HepG2 (cell line): ENCODE measurements around the gene USP7. TPM values are rescaled to one million over a fixed set of nuclear protein-coding genes. Genes with fewer than 3 reads are reported as not detected.

Source experiments
- ATAC-seq: fragments of 200-7000 bp; cut with Tn5 transposase; 3 replicates; pipeline ENCODE4 v1.9.1; 2020; ENCODE audit warnings: mild to moderate bottlenecking, moderate library complexity
- BruUV-seq: library from RNA; stranded (reverse); fragments of 400-500 nt; replicated peaks from 2 replicates; lab custom pipeline; 2021; lab: Mats Ljungman, UMichigan
- CTCF ChIA-PET: fragments of 300-600 bp; formaldehyde crosslinking; extraction: SDS; loops from one replicate; lab custom pipeline; 2021; ENCODE audit warnings: low total read pairs, inconsistent platforms, low intra/inter-chr PET ratio; lab: Yijun Ruan, JAX
- POLR2A ChIA-PET: fragments of 350-600 bp; sonication (Branson Sonifier 250); formaldehyde crosslinking; loops from one replicate; lab custom pipeline; 2020; ENCODE audit warnings: antibody characterized with exemption, inconsistent platforms; lab: Yijun Ruan, JAX
- DNase-seq: peaks from one replicate; pipeline ENCODE4 v3.0.0-alpha.2; 2015; ENCODE audit warnings: low spot score
- FAIRE-seq: peaks from 3 replicates; lab custom pipeline; 2011; peaks lifted over from hg19 to GRCh38; lab: Jason Lieb, UNC
- H2AFZ ChIP-seq: one replicate; pipeline ENCODE4 v1.6.1; 2011; ENCODE audit warnings: low read length, inconsistent platforms
- H3K27ac ChIP-seq: fragments of 300-600 bp; 3 replicates; pipeline ENCODE4 v1.8.0; 2011; ENCODE audit warnings: mixed run types, mild to moderate bottlenecking, mixed read lengths, low read length, inconsistent platforms; ENCODE audit not compliant: insufficient read depth; ENCODE audit errors: extremely low read length
- H3K27me3 ChIP-seq, 2 experiments: fragments of 200-600 bp in 1 of 2; 2 replicates in 1 of 2; 3 replicates in 1 of 2; pipeline versions ENCODE4 v1.6.0 to v1.8.0; 2011; ENCODE audit warnings: low read length in 2 of 2, mild to moderate bottlenecking in 2 of 2, moderate library complexity in 2 of 2, inconsistent platforms in 1 of 2; ENCODE audit not compliant: insufficient read depth in 2 of 2, control insufficient read depth in 1 of 2
- H3K36me3 ChIP-seq, 2 experiments: fragments of 200-600 bp in 1 of 2; replicated peaks in 1 of 2; 2 replicates in 1 of 2; 3 replicates in 1 of 2; pipeline versions ENCODE4 v1.5.1 to v1.8.0; 2011; ENCODE audit warnings: low read length in 2 of 2, inconsistent platforms in 1 of 2; ENCODE audit not compliant: insufficient read depth in 2 of 2, control insufficient read depth in 1 of 2
- H3K4me1 ChIP-seq: 2 replicates; pipeline ENCODE4 v1.5.1; 2012; ENCODE audit warnings: low read length, inconsistent platforms; ENCODE audit not compliant: insufficient read depth
- H3K4me2 ChIP-seq: 2 replicates; pipeline ENCODE4 v1.6.0; 2011; ENCODE audit warnings: low read depth, low read length, inconsistent platforms
- H3K4me3 ChIP-seq, 3 experiments: fragments of 200-600 bp in 1 of 3; sonication (generic), shearing (Covaris generic) in 1 of 3; replicated peaks in 1 of 3; 2 replicates each; pipeline ENCODE4 v1.5.1; 2011 to 2016; ENCODE audit warnings: low read length in 3 of 3, inconsistent platforms in 2 of 3, low read depth in 2 of 3, mild to moderate bottlenecking in 2 of 3, control low read depth in 1 of 3, mixed read lengths in 1 of 3; ENCODE audit not compliant: insufficient read depth in 1 of 3
- H3K79me2 ChIP-seq: one replicate; pipeline ENCODE4 v1.6.1; 2011; ENCODE audit warnings: low read length, inconsistent platforms; ENCODE audit not compliant: insufficient read depth
- H3K9ac ChIP-seq: 2 replicates; pipeline ENCODE4 v1.6.0; 2011; ENCODE audit warnings: mild to moderate bottlenecking, low read depth, low read length, inconsistent platforms; ENCODE audit not compliant: insufficient read depth
- H3K9me3 ChIP-seq: 2 replicates; pipeline ENCODE4 v1.5.1; 2012; ENCODE audit warnings: mild to moderate bottlenecking, low read length
- H4K20me1 ChIP-seq: 2 replicates; pipeline ENCODE4 v1.6.0; 2011; ENCODE audit warnings: inconsistent platforms, mild to moderate bottlenecking, low read length, moderate library complexity; ENCODE audit not compliant: insufficient read depth
- ARID2 ChIP-seq: sonication (generic); formaldehyde crosslinking; IDR thresholded peaks from 2 replicates; pipeline ENCODE4 v1.8.1; 2022; ENCODE audit warnings: mild to moderate bottlenecking, missing genetic modification reagents, borderline replicate concordance
- DR1 ChIP-seq: sonication (generic); formaldehyde crosslinking; IDR thresholded peaks from 2 replicates; pipeline ENCODE4 v1.8.0; 2021; ENCODE audit warnings: mild to moderate bottlenecking, missing genetic modification reagents, inconsistent platforms
- ERF ChIP-seq: IDR thresholded peaks from 2 replicates; pipeline ENCODE4 v1.6.1; 2018; ENCODE audit warnings: missing biosample characterization, missing genetic modification reagents
- GABPA ChIP-seq, 2 experiments: IDR thresholded peaks; 2 replicates each; pipeline ENCODE4 v1.6.1; 2011 to 2016; ENCODE audit warnings: low read depth in 2 of 2, low read length in 1 of 2, missing biosample characterization in 1 of 2, missing genetic modification characterization in 1 of 2
- HDAC2 ChIP-seq: sonication (generic); formaldehyde crosslinking; IDR thresholded peaks from 2 replicates; pipeline ENCODE4 v1.4.0; 2020; ENCODE audit warnings: missing genetic modification reagents
- IRF2 ChIP-seq: IDR thresholded peaks from 2 replicates; pipeline ENCODE4 v1.6.1; 2018; ENCODE audit warnings: missing genetic modification reagents, missing compliant biosample characterization
- KMT2B ChIP-seq: IDR thresholded peaks from 2 replicates; pipeline ENCODE4 v1.6.1; 2016; ENCODE audit warnings: missing genetic modification reagents, missing compliant biosample characterization
- MAFF ChIP-seq: IDR thresholded peaks from 2 replicates; pipeline ENCODE4 v1.6.1; 2011; ENCODE audit warnings: low read depth, low read length, improper control_type of control experiment
- PLRG1 ChIP-seq: fragments of 450-650 bp; conservative IDR thresholded peaks from 2 replicates; pipeline ENCODE4 v1.6.1; 2016
- RFXANK ChIP-seq: IDR thresholded peaks from 2 replicates; pipeline ENCODE4 v1.6.1; 2016
- SAP130 ChIP-seq: IDR thresholded peaks from 2 replicates; pipeline ENCODE4 v1.6.1; 2016; ENCODE audit warnings: low read depth
- WGBS: methylation state at CpG from one replicate; pipeline ENCODE4 v1.1.6; 2017; ENCODE audit warnings: low lambda C conversion rate; 5-methylcytosine and 5-hydroxymethylcytosine counted together
- in situ Hi-C: cut with HindIII; loops from 2 replicates; pipeline ENCODE4 v1.10.0; 2017; ENCODE audit warnings: low pct_unique_long_range_greater_than_20kb; ENCODE audit not compliant: extremely low pct_ligation_motif_present
- intact Hi-C: fragments of 100-400 bp; cut with micrococcal nuclease; formaldehyde crosslinking; loops from one replicate; pipeline ENCODE4 v1.10.0; 2022; ENCODE audit not compliant: unreplicated experiment
- polyA plus RNA-seq, 8 experiments: library from polyadenylated mRNA; depleted of rRNA in 3 of 8; stranded (reverse) in 7 of 8; unstranded in 1 of 8; fragments of >200 nt; fragmentation: Illumina TruSeq in 4 of 8; extraction: Trizol in 4 of 8; gene quantifications; 2 replicates each; pipeline versions ENCODE4 v1.2.1 to v1.2.3, GENCODE V29; 2011 to 2016; ENCODE audit warnings: low read depth in 4 of 8, missing spikeins in 1 of 8, mixed read lengths in 1 of 8; ENCODE audit not compliant: insufficient read depth in 1 of 8
- total RNA-seq, 5 experiments: library from RNA; depleted of rRNA; stranded (reverse); fragments of >200 nt; fragmentation: Illumina TruSeq; extraction: Trizol; gene quantifications; 2 replicates each; pipeline ENCODE4 v1.2.3, GENCODE V29; 2016; ENCODE audit warnings: low read depth in 1 of 5
- TF ChIP-seq, protein P1 (sequence below): sonication (generic); formaldehyde crosslinking; IDR thresholded peaks from 2 replicates; pipeline ENCODE4 v1.5.1; 2020; ENCODE audit warnings: mild to moderate bottlenecking, moderate library complexity, missing genetic modification reagents
- TF ChIP-seq, protein P2 (sequence below): sonication (generic); formaldehyde crosslinking; IDR thresholded peaks from 2 replicates; pipeline ENCODE4 v1.8.1; 2022; ENCODE audit warnings: mild to moderate bottlenecking, missing genetic modification reagents
- TF ChIP-seq, protein P3 (sequence below): IDR thresholded peaks from 2 replicates; pipeline ENCODE4 v1.6.1; 2016; ENCODE audit warnings: mild to moderate bottlenecking, missing biosample characterization, missing genetic modification reagents
- TF ChIP-seq, protein P4 (sequence below): sonication (generic); formaldehyde crosslinking; IDR thresholded peaks from 2 replicates; pipeline ENCODE4 v1.5.0; 2020; ENCODE audit warnings: mild to moderate bottlenecking, missing genetic modification reagents
- TF ChIP-seq, protein P5 (sequence below): sonication (generic); formaldehyde crosslinking; conservative IDR thresholded peaks from 2 replicates; pipeline ENCODE4 v1.8.1; 2023; ENCODE audit warnings: missing genetic modification reagents

USP7 gene
- total and polyA plus RNA-seq, 2 of the 13 experiments (the other 11 are each of a cell fraction or from before 2014, with no cell fraction given), result 52.5 to 173 TPM

DNA sequence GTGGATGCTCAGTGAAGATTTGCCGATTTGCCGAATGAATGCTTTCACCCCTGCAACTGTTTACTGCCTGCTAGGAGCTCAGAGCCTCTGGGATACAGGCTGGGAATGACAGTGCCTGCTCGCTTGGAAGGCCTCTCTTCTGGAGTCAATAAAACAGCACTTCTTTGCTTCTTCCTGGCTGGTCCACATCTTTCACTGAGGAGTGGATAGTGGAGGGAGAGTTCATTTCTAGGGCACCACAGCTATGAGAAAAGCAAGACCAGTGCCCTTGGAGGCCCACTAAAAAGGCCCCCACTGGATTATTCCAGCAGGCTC, 3.1 kb upstream of the USP7 start (continued):
- TF ChIP-seq, protein P1, sequence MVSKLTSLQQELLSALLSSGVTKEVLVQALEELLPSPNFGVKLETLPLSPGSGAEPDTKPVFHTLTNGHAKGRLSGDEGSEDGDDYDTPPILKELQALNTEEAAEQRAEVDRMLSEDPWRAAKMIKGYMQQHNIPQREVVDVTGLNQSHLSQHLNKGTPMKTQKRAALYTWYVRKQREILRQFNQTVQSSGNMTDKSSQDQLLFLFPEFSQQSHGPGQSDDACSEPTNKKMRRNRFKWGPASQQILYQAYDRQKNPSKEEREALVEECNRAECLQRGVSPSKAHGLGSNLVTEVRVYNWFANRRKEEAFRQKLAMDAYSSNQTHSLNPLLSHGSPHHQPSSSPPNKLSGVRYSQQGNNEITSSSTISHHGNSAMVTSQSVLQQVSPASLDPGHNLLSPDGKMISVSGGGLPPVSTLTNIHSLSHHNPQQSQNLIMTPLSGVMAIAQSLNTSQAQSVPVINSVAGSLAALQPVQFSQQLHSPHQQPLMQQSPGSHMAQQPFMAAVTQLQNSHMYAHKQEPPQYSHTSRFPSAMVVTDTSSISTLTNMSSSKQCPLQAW (CRISPR knock-in tag), result 0 out of 2 replicates have a peak, but pooled peaks have one; percentile 17
- TF ChIP-seq RFXANK (CRISPR knock-in tag) (no peak), IRF2 (CRISPR knock-in tag) (0 out of 2 replicates have a peak, but pooled peaks have one; percentile 16), SAP130 (CRISPR knock-in tag) (0 out of 2 replicates have a peak, but pooled peaks have one; percentile 36)
- TF ChIP-seq, protein P2, sequence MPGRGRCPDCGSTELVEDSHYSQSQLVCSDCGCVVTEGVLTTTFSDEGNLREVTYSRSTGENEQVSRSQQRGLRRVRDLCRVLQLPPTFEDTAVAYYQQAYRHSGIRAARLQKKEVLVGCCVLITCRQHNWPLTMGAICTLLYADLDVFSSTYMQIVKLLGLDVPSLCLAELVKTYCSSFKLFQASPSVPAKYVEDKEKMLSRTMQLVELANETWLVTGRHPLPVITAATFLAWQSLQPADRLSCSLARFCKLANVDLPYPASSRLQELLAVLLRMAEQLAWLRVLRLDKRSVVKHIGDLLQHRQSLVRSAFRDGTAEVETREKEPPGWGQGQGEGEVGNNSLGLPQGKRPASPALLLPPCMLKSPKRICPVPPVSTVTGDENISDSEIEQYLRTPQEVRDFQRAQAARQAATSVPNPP, result 0 out of 2 replicates have a peak, but pooled peaks have one; percentile 53
- TF ChIP-seq, all 625 proteins: peak for 30

DNA sequence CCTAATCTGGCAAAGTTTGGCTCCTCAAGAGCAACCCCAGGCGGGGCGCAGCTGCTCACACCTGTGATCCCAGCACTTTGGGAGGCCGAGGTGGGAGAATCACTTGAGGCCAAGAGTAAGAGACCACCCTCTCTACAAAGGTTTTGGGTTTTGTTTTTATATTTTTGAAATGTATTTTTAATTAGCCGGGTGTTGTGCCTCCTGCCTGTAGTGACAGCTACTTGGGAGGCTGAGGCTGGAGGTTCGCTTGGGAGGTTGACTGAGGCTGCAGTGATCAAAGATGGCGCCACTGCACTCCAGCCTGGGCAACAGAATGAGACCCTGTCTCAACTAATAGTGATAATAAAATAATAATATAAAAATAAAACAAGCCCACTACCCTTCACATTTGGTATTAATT, 756 bp upstream of the USP7 start:
- no peak for DNase-seq
- no peak for FAIRE-seq
- no peak for ATAC-seq
- Histone ChIP-seq H3K27me3 (no peaks in the 10 kb centered on the region; a peak in 2 of 5 replicates), H3K36me3 (no peaks in the 10 kb centered on the region), H3K79me2 (peaks cover 37% of the 10 kb centered on the region), H4K20me1 (peaks cover 33% of the 10 kb centered on the region), H3K9ac (peak overlapping the region; percentile 78), H3K4me3 (peak overlapping the region; percentile 71 to 89 (median 74)), H3K4me2 (peak overlapping the region; percentile 78), H3K4me1 (peaks cover 50% of the 10 kb centered on the region), H3K9me3 (no peaks in the 10 kb centered on the region), H3K27ac (peak overlapping the region; percentile 60), H2AFZ (no peak overlapping the region)
- ChIA-PET POLR2A (interaction anchor here (1.0 to 1.9 kb wide), 11 partner anchors 13 to 166 kb away, joined by 3 to 19 read pairs (median 5); partner anchors contain the start of gene HAPSTR1), CTCF (no interaction called here)
- TSS peak; percentile 77 for BruUV-seq
- in situ Hi-C loops, result no loop called here
- 45% methylated on average over 6 of the region's 6 CpGs for WGBS
- intact Hi-C loops, result loop anchor here (2.0 kb wide), 1 partner anchor 44 kb away; no protein-coding TSS in a partner anchor
- no peak for TF ChIP-seq GABPA (IDR thresholded peaks at IDR 0.05; ENCODE audit: low read depth, low read length)
- TF ChIP-seq GABPA (CRISPR knock-in tag; IDR thresholded peaks at IDR 0.05; ENCODE audit: low read depth), result no peak
- no peak for TF ChIP-seq MAFF
- TF ChIP-seq, protein P3, sequence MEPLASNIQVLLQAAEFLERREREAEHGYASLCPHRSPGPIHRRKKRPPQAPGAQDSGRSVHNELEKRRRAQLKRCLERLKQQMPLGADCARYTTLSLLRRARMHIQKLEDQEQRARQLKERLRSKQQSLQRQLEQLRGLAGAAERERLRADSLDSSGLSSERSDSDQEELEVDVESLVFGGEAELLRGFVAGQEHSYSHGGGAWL (CRISPR knock-in tag), result no peak
- TF ChIP-seq HDAC2 (CRISPR knock-in tag), result 0 out of 2 replicates have a peak, but pooled peaks have one; percentile 15
- TF ChIP-seq KMT2B (CRISPR knock-in tag), result no peak
- peak; percentile 80; the same call in 1 of the 2 replicates for TF ChIP-seq ARID2 (CRISPR knock-in tag)
- TF ChIP-seq PLRG1, result no peak
- no peak for TF ChIP-seq DR1
- TF ChIP-seq ERF (CRISPR knock-in tag), result peak; percentile 3; the same call in 1 of the 2 replicates
- TF ChIP-seq, protein P4, sequence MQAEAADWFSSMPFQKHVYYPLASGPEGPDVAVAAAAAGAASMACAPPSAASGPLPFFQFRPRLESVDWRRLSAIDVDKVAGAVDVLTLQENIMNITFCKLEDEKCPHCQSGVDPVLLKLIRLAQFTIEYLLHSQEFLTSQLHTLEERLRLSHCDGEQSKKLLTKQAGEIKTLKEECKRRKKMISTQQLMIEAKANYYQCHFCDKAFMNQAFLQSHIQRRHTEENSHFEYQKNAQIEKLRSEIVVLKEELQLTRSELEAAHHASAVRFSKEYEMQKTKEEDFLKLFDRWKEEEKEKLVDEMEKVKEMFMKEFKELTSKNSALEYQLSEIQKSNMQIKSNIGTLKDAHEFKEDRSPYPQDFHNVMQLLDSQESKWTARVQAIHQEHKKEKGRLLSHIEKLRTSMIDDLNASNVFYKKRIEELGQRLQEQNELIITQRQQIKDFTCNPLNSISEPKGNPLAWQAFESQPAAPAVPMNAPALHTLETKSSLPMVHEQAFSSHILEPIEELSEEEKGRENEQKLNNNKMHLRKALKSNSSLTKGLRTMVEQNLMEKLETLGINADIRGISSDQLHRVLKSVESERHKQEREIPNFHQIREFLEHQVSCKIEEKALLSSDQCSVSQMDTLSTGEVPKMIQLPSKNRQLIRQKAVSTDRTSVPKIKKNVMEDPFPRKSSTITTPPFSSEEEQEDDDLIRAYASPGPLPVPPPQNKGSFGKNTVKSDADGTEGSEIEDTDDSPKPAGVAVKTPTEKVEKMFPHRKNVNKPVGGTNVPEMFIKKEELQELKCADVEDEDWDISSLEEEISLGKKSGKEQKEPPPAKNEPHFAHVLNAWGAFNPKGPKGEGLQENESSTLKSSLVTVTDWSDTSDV (CRISPR knock-in tag), result no peak
- TF ChIP-seq, protein P5, sequence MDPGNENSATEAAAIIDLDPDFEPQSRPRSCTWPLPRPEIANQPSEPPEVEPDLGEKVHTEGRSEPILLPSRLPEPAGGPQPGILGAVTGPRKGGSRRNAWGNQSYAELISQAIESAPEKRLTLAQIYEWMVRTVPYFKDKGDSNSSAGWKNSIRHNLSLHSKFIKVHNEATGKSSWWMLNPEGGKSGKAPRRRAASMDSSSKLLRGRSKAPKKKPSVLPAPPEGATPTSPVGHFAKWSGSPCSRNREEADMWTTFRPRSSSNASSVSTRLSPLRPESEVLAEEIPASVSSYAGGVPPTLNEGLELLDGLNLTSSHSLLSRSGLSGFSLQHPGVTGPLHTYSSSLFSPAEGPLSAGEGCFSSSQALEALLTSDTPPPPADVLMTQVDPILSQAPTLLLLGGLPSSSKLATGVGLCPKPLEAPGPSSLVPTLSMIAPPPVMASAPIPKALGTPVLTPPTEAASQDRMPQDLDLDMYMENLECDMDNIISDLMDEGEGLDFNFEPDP (CRISPR knock-in tag), result no peak
